Stimulated activated CD4-positive, alpha-beta T cell treated with anti-CD3 and anti-CD28 coated beads, Interleukin-15, amount 100 ng/mL, for 24 hours (primary cell): ENCODE measurements around the gene ADGRG2.

Experiments
- DNase-seq: peaks from one replicate; pipeline ENCODE4 v3.0.0-alpha.2; 2020

The ADGRG2 gene

DNA sequence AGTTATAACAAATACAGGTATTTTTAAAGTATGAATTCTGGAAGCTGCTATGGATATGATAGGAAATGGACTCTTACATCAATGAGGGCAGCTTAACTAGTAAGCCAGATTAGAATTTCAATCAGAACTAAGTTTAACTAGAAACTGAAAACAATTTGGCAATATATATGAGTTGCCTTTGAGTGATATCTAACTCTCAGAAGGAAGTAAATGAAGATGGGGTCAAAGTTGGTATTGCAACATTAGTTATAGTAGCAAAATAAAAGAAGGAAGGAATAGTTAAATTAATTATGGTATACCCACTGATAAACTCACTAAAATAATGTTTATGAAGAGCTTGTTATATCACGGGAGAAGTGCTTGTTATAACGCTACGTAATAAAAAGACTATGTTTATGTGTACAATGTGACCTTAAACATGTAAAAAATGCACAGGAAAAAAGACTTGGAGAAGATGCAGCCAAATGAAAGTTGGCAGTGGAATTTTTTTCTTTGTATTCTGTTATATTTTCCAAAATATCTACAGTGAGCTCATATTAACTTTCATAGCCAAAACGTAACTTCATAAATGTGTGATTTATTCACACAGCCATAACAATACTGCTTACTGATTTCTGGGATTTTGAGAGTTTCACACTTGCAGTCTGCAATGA lies 172.9 kb downstream of the ADGRG2 start:
- no peak for DNase-seq

DNA sequence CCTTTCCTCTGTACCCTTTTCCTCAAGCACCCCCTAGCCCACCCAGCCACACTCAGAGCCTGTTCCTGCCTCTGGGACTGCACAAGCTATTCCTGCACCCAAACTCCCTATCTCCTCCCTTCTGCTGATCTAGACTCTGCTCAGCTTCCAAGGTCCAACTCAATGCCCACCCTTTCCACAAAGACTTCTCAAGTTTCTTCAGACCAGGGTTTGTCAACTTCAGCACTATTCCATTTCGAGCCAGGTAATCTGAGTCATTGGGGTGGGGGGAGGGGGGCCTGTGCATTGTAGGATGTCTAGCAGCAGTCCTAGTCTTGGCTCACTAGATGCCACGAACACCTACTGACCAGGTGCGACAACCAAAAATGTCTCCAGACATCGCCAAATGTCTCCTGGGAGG lies 175.7 kb downstream of the ADGRG2 start:
- no peak for DNase-seq

DNA sequence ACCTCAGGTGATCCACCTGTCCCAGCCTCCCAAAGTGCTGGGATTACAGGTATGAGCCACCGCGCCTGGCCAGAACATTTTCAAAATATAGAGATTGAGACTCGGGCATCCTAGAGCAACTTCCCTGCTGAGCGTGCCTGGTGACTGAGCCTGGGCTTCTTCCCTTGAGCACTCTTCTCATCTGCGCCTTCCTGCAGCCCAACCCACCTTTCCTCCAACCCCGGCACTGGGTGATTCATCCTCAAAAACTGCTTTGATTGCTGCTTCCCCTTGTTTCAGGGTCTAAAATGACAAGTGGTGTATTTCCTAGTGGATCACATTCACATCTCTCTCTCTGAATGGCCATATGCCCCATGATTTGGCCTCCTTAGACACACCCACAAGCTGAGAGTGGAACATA lies 176.1 kb downstream of the ADGRG2 start:
- DNase-seq: no peak

DNA sequence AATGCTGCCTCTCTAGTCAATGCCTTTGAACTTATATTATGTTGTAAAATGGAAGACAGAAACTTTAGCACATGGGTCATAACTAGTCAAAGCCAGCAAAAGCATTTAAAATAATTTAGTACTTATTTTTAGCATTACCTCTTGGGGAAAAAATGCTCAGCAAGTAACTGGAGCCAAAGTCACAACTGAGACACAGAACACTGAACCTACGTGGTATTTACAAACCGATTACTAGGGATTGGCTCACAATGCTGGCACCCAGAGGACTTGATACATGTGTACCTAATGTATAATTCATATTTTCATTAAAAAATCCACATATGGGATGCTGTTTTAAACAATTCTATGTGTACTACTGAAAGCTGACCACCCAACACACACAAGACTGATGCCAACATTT lies 176.8 kb downstream of the ADGRG2 start:
- no peak for DNase-seq

DNA sequence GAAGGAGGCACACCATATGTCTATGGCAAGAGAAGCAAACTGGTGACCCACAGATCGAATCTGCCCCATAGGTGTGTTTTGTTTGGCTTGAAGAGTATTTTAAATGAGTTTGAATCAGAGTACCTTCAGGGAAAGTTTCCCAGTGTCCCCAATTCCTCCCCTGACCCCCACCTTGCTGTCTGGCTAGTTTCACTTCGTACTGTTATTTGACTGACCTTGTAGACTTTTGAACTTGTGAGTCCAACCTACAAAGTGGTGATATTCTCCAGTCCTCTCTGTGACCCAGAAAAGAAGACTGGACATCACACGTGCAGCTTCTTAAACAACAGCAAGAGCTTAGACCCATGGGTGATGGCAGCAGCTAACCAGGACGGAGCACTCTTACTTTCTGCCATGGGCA lies 177.8 kb downstream of the ADGRG2 start:
- DNase-seq: no peak

DNA sequence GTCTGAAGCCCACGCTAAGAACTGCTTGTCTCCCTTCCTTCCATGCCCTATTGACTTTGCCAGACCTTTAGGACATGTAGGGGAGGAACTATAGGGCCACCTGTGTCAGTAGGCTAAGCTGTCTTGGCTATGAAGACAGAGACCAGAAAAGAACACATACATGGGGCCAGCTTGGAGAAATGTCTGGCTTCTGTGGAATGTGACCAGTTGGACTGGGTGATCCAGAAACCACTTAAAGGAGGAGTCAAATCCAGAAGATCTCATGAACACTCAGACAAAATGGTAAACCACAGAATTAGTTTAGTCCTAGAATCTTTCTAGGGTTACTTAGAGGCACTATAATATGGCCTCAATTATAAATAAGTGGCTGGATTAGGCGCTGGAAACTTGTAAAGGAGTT lies 180.4 kb downstream of the ADGRG2 start:
- no peak for DNase-seq
